ENCODE measurements around the gene BPIFB6. TPM values are rescaled to one million over a fixed set of nuclear protein-coding genes. Genes with fewer than 3 reads are reported as not detected.

The BPIFB6 gene
- polyA plus RNA-seq, 2 of the 4 experiments (the other 2 are of a cell fraction) = not detected

- no peak for TF ChIP-seq RNF2 (IDR thresholded peaks at IDR 0.05; ENCODE audit: borderline replicate concordance, low read depth)
- no peak for TF ChIP-seq EHF (CRISPR knock-in tag; IDR thresholded peaks at IDR 0.05)
- no peak for TF ChIP-seq NFE2L2 (conservative IDR thresholded peaks at IDR 0.05; ENCODE audit: low read length)
- TF ChIP-seq TFCP2L1 (CRISPR knock-in tag; IDR thresholded peaks at IDR 0.05) = no peak
- TF ChIP-seq ELK1 (IDR thresholded peaks at IDR 0.05; ENCODE audit: low read depth, low read length) = no peak
- no peak for TF ChIP-seq CEBPB (IDR thresholded peaks at IDR 0.05)
- TF ChIP-seq HOXB5 (CRISPR knock-in tag; IDR thresholded peaks at IDR 0.05) = no peak
- TF ChIP-seq JUN (IDR thresholded peaks at IDR 0.05) = no peak
- TF ChIP-seq JUNB (IDR thresholded peaks at IDR 0.05) = no peak
Observed at GRCh38 chr20:33021879-33022278, 9.6 kb upstream of the BPIFB6 start (continued).

GRCh38 chr20:33022289-33022688, 9.2 kb upstream of the BPIFB6 start:
- ATAC-seq = no peak
- WGBS (ENCODE audit: missing lambda C conversion rate) = 16% methylated on average over 4 of the region's 4 CpGs
- H3K4me3 ChIP-seq = no peak overlapping the region
- no peaks in the 10 kb centered on the region for H3K4me1 ChIP-seq
- no peaks in the 10 kb centered on the region for H3K9me3 ChIP-seq
- CTCF ChIA-PET = no interaction called here
- no peak overlapping the region for H3K4me2 ChIP-seq
- TF ChIP-seq FOSL2 (IDR thresholded peaks at IDR 0.05) (no peak), FOSL2 (CRISPR knock-in tag; IDR thresholded peaks at IDR 0.05) (no peak), TP53 (CRISPR knock-in tag; IDR thresholded peaks at IDR 0.05) (no peak), TFCP2L1 (CRISPR knock-in tag; IDR thresholded peaks at IDR 0.05) (no peak), RAD21 (conservative IDR thresholded peaks at IDR 0.05 in 1 of 2, IDR thresholded peaks at IDR 0.05 in 1 of 2) (no peak), REST (IDR thresholded peaks at IDR 0.05) (no peak), FOXS1 (CRISPR knock-in tag; IDR thresholded peaks at IDR 0.05) (no peak), ESRRA (IDR thresholded peaks at IDR 0.05; ENCODE audit: borderline replicate concordance, low read length) (no peak), HOXA7 (CRISPR knock-in tag; IDR thresholded peaks at IDR 0.05) (no peak), NFE2L2 (conservative IDR thresholded peaks at IDR 0.05; ENCODE audit: low read length) (no peak), POLR2AphosphoS2 (conservative IDR thresholded peaks at IDR 0.05; ENCODE audit: low read length) (no peak), USF2 (IDR thresholded peaks at IDR 0.05) (no peak), EHF (CRISPR knock-in tag; IDR thresholded peaks at IDR 0.05) (no peak), EHMT2 (IDR thresholded peaks at IDR 0.05; ENCODE audit: low read depth) (no peak), MYC (IDR thresholded peaks at IDR 0.05; ENCODE audit: borderline replicate concordance, low read length) (no peak), PHF8 (IDR thresholded peaks at IDR 0.05; ENCODE audit: borderline replicate concordance, low read depth) (no peak)
- no peak for FAIRE-seq
- POLR2A ChIA-PET = no interaction called here
- no peak for DNase-seq (ENCODE audit: low read depth in 1 of 2, low spot score in 1 of 2)
- no peak overlapping the region for H3K27ac ChIP-seq

All from A549 (cell line).